Natural killer cell (primary cell): ENCODE results near the gene ZBTB7A. TPM values are rescaled to one million over a fixed set of nuclear protein-coding genes. Genes with fewer than 3 reads are reported as not detected.

Experiments used
- ATAC-seq, 3 donors: fragments of 150-1000 bp in 2 of 3; fragments of 200-7000 bp in 1 of 3; cut with Tn5 transposase; 1 replicate in 1 of 3; 2 replicates in 2 of 3; pipeline ENCODE4 v1.10.0; 2021; ENCODE audit warnings: mild to moderate bottlenecking in 2 of 3, moderate library complexity in 2 of 3
- DNase-seq, 2 donors: peaks; one replicate each; pipeline versions ENCODE4 v3.0.0 to v3.0.0-alpha.2; 2013 to 2021; ENCODE audit warnings: mixed read lengths in 1 of 2
- H3K27ac ChIP-seq: one replicate; pipeline ENCODE4 v1.5.1; 2013; ENCODE audit warnings: mild to moderate bottlenecking, low read length
- H3K27me3 ChIP-seq: one replicate; pipeline ENCODE4 v1.6.1; 2013; ENCODE audit warnings: low read length; ENCODE audit not compliant: control insufficient read depth, insufficient read depth
- H3K36me3 ChIP-seq: one replicate; pipeline ENCODE4 v1.6.1; 2013; ENCODE audit warnings: low read length; ENCODE audit not compliant: control insufficient read depth, insufficient read depth
- H3K4me1 ChIP-seq: one replicate; pipeline ENCODE4 v1.6.1; 2013; ENCODE audit warnings: low read length; ENCODE audit not compliant: control insufficient read depth, insufficient read depth
- H3K4me3 ChIP-seq: one replicate; pipeline ENCODE4 v1.5.1; 2013; ENCODE audit warnings: low read length
- H3K9me3 ChIP-seq: one replicate; pipeline ENCODE4 v1.6.1; 2013; ENCODE audit warnings: low read length; ENCODE audit not compliant: control insufficient read depth, insufficient read depth
- H3K27ac Mint-ChIP-seq, 2 donors: one replicate each; pipeline ENCODE4 v1.8.0; 2022; ENCODE audit warnings: mild to moderate bottlenecking in 2 of 2, mixed read lengths in 2 of 2, moderate library complexity in 1 of 2
- H3K27me3 Mint-ChIP-seq, 2 donors: one replicate each; pipeline ENCODE4 v1.8.0; 2022; ENCODE audit warnings: low read depth in 2 of 2, mixed read lengths in 2 of 2
- H3K36me3 Mint-ChIP-seq: one replicate; pipeline ENCODE4 v1.8.0; 2022; ENCODE audit warnings: mixed read lengths
- H3K4me1 Mint-ChIP-seq, 2 donors: one replicate each; pipeline ENCODE4 v1.8.0; 2022; ENCODE audit warnings: mixed read lengths in 2 of 2
- H3K4me3 Mint-ChIP-seq: one replicate; pipeline ENCODE4 v1.8.0; 2022; ENCODE audit warnings: mild to moderate bottlenecking, moderate library complexity, mixed read lengths
- H3K9me3 Mint-ChIP-seq, 2 donors: one replicate each; pipeline ENCODE4 v1.8.0; 2022; ENCODE audit warnings: mixed read lengths in 2 of 2
- WGBS: methylation state at CpG from one replicate; pipeline ENCODE4 v1.1.7; 2013; ENCODE audit warnings: missing lambda C conversion rate; ENCODE audit not compliant: insufficient coverage; 5-methylcytosine and 5-hydroxymethylcytosine counted together
- intact Hi-C: fragments of 100-400 bp; cut with micrococcal nuclease; formaldehyde crosslinking; loops from one replicate; pipeline ENCODE4 v1.14.2; 2022
- total RNA-seq, 4 donors: library from RNA; stranded (reverse); fragments of 120-200 nt in 1 of 4; gene quantifications; one replicate each; pipeline versions ENCODE4 v1.2.3 to v1.2.4, GENCODE V29; 2013 to 2022
- TF ChIP-seq, protein P1 (sequence below): fragments of 200-600 bp; IDR thresholded peaks from one replicate; pipeline ENCODE4 v1.8.0; 2022; ENCODE audit warnings: antibody characterized with exemption

Gene ZBTB7A
- total RNA-seq, 3 donors from 2014 or later (not counting 1 experiment from before 2014, with no cell fraction given) = 81.6 to 97.7 (median 82.9) TPM

DNA sequence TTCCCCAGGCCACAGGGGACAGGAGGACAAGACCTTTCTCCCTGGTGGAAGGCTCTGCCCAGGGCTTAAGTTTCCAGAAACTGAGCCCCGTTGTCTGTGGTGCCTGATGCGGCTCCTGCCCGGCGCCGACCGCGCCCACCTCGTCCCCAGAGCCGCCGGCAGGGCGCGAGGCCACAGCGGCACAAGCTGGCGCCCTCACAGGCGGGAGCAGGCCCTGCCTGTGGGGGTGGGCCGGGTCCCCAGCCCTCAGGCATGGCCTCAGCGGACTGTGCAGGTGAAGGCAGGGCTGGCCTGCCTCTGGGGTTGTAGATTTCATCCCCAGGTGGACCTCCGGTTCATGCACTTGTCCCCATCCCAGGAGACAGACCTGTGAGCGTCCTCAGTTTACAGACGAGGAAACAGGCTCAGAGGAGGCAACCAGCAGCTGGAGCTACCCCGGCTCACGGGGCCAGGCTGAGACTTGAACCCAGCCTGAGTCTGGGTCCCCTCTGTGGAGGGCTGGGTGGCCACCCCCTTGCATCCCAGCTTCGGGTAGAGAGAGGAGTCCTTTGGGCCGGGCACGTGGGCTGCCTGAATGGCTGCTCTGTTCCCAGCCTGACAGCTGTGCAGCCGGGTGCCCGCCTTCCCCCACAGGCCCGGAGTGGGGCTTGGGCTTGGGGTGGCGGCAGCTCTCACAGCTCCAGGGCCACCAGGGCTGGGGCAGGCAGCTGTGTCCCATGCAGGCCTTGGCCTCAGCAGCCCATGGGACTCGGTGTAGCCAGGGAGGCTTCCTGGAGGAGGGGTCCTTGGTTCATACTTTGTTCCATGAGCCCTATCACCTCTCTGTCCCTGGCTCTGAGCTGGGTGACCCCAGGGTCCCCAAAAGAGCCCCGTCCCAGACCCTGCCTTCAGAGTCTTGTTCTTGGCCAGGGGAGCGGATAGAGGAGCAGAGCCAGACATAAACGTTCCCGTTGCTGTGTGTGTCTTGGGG is 32.4 kb downstream of the ZBTB7A start:
- Mint-ChIP-seq H3K4me1 (peaks cover 0 to 6% of the 10 kb centered on the region in 2 donors), H3K4me3 (no peak overlapping the region), H3K27me3 (no peaks in the 10 kb centered on the region), H3K27ac (no peak overlapping the region), H3K36me3 (no peaks in the 10 kb centered on the region), H3K9me3 (no peaks in the 10 kb centered on the region)
- Histone ChIP-seq H3K4me3 (no peak overlapping the region), H3K36me3 (peaks cover 39% of the 10 kb centered on the region), H3K27ac (no peak overlapping the region), H3K4me1 (no peaks in the 10 kb centered on the region), H3K9me3 (no peaks in the 10 kb centered on the region), H3K27me3 (no peaks in the 10 kb centered on the region)
- intact Hi-C loops = no loop called here
- WGBS = 93% methylated on average over 34 of the region's 34 CpGs
- ATAC-seq = peak in 1 of 3 donors; percentile 4
- DNase-seq = no peak
- TF ChIP-seq, protein P1, sequence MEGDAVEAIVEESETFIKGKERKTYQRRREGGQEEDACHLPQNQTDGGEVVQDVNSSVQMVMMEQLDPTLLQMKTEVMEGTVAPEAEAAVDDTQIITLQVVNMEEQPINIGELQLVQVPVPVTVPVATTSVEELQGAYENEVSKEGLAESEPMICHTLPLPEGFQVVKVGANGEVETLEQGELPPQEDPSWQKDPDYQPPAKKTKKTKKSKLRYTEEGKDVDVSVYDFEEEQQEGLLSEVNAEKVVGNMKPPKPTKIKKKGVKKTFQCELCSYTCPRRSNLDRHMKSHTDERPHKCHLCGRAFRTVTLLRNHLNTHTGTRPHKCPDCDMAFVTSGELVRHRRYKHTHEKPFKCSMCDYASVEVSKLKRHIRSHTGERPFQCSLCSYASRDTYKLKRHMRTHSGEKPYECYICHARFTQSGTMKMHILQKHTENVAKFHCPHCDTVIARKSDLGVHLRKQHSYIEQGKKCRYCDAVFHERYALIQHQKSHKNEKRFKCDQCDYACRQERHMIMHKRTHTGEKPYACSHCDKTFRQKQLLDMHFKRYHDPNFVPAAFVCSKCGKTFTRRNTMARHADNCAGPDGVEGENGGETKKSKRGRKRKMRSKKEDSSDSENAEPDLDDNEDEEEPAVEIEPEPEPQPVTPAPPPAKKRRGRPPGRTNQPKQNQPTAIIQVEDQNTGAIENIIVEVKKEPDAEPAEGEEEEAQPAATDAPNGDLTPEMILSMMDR = no peak

DNA sequence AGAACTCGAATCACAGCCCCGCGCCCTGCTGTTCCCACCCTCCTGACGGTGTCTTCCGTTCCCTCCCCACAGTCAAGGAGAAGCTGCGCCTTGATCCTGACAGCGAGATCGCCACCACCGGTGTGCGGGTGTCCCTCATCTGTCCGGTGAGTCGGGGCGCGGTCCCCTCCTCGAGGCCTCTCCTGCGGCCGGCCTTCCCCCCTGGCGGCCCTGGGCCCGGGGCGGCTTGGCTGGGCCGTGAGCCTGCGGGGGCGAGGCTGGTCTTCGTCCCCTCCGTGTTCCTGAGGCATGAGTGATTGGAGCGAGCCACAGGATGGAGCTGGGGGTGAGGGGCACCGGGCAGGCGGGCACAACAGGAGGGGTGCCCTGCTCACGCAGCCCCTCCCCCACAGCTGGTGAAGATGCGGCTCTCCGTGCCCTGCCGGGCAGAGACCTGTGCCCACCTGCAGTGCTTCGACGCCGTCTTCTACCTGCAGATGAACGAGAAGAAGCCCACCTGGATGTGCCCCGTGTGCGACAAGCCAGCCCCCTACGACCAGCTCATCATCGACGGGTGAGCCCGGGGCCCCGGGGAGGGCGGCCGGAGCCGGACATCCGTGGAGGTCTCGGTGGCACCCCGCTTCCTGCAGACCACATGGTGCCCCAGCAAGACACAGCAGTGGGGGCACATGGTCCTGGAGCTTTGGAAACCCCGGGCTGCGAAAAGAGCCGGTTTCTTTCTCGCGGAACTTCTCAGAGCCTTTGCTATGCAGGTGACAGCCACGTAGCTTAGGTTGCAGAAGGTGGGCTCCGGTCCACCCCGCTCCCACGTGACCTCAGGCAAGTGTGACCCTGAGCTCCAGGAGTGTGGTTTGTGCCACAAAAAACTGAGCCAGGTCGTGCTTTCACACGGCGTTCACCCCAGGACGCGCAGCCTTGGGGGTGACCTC is 33.4 kb downstream of the ZBTB7A start:
- TF ChIP-seq, protein P1 = no peak
- H3K9me3 ChIP-seq = no peaks in the 10 kb centered on the region
- H3K36me3 Mint-ChIP-seq = no peaks in the 10 kb centered on the region
- H3K4me3 Mint-ChIP-seq = no peak overlapping the region
- ATAC-seq (no peak), DNase-seq (no peak)
- H3K4me1 Mint-ChIP-seq = peaks cover 0 to 6% of the 10 kb centered on the region in 2 donors
- no peaks in the 10 kb centered on the region for H3K9me3 Mint-ChIP-seq
- H3K27ac Mint-ChIP-seq = no peak overlapping the region
- H3K4me1 ChIP-seq = no peaks in the 10 kb centered on the region
- peaks cover 46% of the 10 kb centered on the region for H3K36me3 ChIP-seq
- no peak overlapping the region for H3K4me3 ChIP-seq
- H3K27ac ChIP-seq = no peak overlapping the region
- no peaks in the 10 kb centered on the region for H3K27me3 ChIP-seq
- intact Hi-C loops = no loop called here
- no peaks in the 10 kb centered on the region for H3K27me3 Mint-ChIP-seq
- 93% methylated on average over 63 of the region's 63 CpGs for WGBS

DNA sequence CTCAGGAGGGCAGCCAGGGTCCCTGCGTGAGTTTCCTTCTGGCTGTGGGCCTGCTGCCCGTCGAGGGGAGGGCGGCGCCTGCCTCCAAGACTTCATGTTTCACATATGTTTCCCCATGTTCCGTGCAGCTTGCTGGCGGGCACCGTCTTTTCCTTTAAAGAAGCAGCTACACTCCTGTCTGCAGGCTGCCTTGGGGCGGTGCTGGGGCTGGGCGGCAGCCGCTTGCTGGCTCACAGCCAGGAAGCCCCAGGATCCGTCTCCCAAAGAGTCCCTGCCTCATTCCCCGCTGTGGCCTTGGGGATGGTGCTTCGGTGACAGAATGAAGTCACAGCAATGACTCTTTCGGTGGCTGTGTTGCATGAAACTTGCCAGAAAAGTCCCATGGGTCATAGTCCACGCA is 34.3 kb downstream of the ZBTB7A start:
- Mint-ChIP-seq H3K4me1 (peaks cover 0 to 6% of the 10 kb centered on the region in 2 donors), H3K9me3 (no peaks in the 10 kb centered on the region), H3K4me3 (no peak overlapping the region), H3K36me3 (no peaks in the 10 kb centered on the region), H3K27ac (no peak overlapping the region), H3K27me3 (no peaks in the 10 kb centered on the region)
- no peak for ATAC-seq
- 95% methylated on average over 16 of the region's 16 CpGs for WGBS
- H3K4me1 ChIP-seq = no peaks in the 10 kb centered on the region
- no peak for DNase-seq
- H3K9me3 ChIP-seq = no peaks in the 10 kb centered on the region
- intact Hi-C loops = no loop called here
- H3K4me3 ChIP-seq = no peak overlapping the region
- TF ChIP-seq, protein P1 = no peak
- no peak overlapping the region for H3K27ac ChIP-seq
- peaks cover 44% of the 10 kb centered on the region for H3K36me3 ChIP-seq
- H3K27me3 ChIP-seq = no peaks in the 10 kb centered on the region
